IMR-90 (cell line): ENCODE measurements around the gene AZIN2. TPM values are rescaled to one million over a fixed set of nuclear protein-coding genes. Genes with fewer than 3 reads are reported as not detected.

Experiments used
- ATAC-seq: fragments of 200-7000 bp; cut with Tn5 transposase; 2 replicates; pipeline ENCODE4 v1.9.1; 2020; ENCODE audit warnings: low read depth, mild to moderate bottlenecking, moderate library complexity
- BruUV-seq: library from RNA; stranded (reverse); fragments of 400-500 nt; replicated peaks from 2 replicates; lab custom pipeline; 2021; lab: Mats Ljungman, UMichigan
- CTCF ChIA-PET: fragments of 300-600 bp; formaldehyde crosslinking; extraction: SDS; loops from one replicate; lab custom pipeline; 2021; ENCODE audit warnings: antibody characterized with exemption; lab: Yijun Ruan, JAX
- POLR2A ChIA-PET: fragments of 300-600 bp; sonication (Branson Sonifier 250); formaldehyde crosslinking; loops from one replicate; lab custom pipeline; 2022; ENCODE audit warnings: antibody characterized with exemption; ENCODE audit not compliant: unreplicated experiment; lab: Charles Lee
- DNase-seq: peaks from one replicate; pipeline ENCODE4 v3.0.0; 2013
- H2AFZ ChIP-seq: replicated peaks from 2 replicates; pipeline ENCODE3; 2013; ENCODE audit warnings: low read length, mild to moderate bottlenecking; ENCODE audit not compliant: poor library complexity
- H2AK5ac ChIP-seq: 2 replicates; pipeline ENCODE4 v1.6.1; 2013; ENCODE audit warnings: low read depth, low read length, inconsistent platforms
- H2AK9ac ChIP-seq: replicated peaks from 2 replicates; pipeline ENCODE3; 2013; ENCODE audit warnings: mild to moderate bottlenecking, low read depth, low read length, moderate library complexity; ENCODE audit not compliant: poor library complexity
- H2BK120ac ChIP-seq: 2 replicates; pipeline ENCODE4 v1.6.1; 2013; ENCODE audit warnings: low read depth, low read length, inconsistent platforms
- H2BK15ac ChIP-seq: 3 replicates; pipeline ENCODE4 v1.6.1; 2013; ENCODE audit warnings: low read depth, low read length, inconsistent platforms
- H2BK20ac ChIP-seq: 2 replicates; pipeline ENCODE4 v1.6.1; 2013; ENCODE audit warnings: low read depth, mild to moderate bottlenecking, inconsistent platforms, low read length, moderate library complexity
- H2BK5ac ChIP-seq: 2 replicates; pipeline ENCODE4 v1.6.1; 2013; ENCODE audit warnings: mild to moderate bottlenecking, low read depth, low read length, inconsistent platforms; ENCODE audit not compliant: poor library complexity, severe bottlenecking
- H3K14ac ChIP-seq: replicated peaks from 2 replicates; pipeline ENCODE4 v1.6.1; 2013; ENCODE audit warnings: low read depth, low read length, inconsistent platforms
- H3K18ac ChIP-seq: 2 replicates; pipeline ENCODE4 v1.6.1; 2013; ENCODE audit warnings: low read depth, low read length, control low read depth
- H3K23ac ChIP-seq: 2 replicates; pipeline ENCODE4 v1.6.1; 2013; ENCODE audit warnings: low read depth, low read length, inconsistent platforms
- H3K27ac ChIP-seq: 2 replicates; pipeline ENCODE4 v1.5.1; 2013; ENCODE audit warnings: mild to moderate bottlenecking, control low read depth, low read length; ENCODE audit not compliant: insufficient read depth
- H3K27me3 ChIP-seq: 2 replicates; pipeline ENCODE4 v1.6.1; 2013; ENCODE audit warnings: low read length; ENCODE audit not compliant: control insufficient read depth, insufficient read depth
- H3K36me3 ChIP-seq: 2 replicates; pipeline ENCODE4 v1.6.1; 2013; ENCODE audit warnings: low read length, mixed read lengths; ENCODE audit not compliant: control insufficient read depth, insufficient read depth
- H3K4ac ChIP-seq: 2 replicates; pipeline ENCODE4 v1.6.1; 2013; ENCODE audit warnings: low read depth, low read length, inconsistent platforms
- H3K4me1 ChIP-seq: 2 replicates; pipeline ENCODE4 v1.6.1; 2013; ENCODE audit warnings: low read length, mixed read lengths; ENCODE audit not compliant: control insufficient read depth, insufficient read depth
- H3K4me2 ChIP-seq: 2 replicates; pipeline ENCODE4 v1.6.1; 2013; ENCODE audit warnings: low read depth, mild to moderate bottlenecking, control low read depth, low read length, moderate library complexity
- H3K4me3 ChIP-seq: 2 replicates; pipeline ENCODE4 v1.5.1; 2013; ENCODE audit warnings: low read depth, mild to moderate bottlenecking, control low read depth, low read length, moderate library complexity; ENCODE audit not compliant: insufficient read depth
- H3K56ac ChIP-seq: 2 replicates; pipeline ENCODE4 v1.6.1; 2013; ENCODE audit warnings: low read length, inconsistent platforms; ENCODE audit not compliant: insufficient read depth; ENCODE audit errors: extremely low read depth
- H3K79me1 ChIP-seq, 2 experiments: 2 replicates each; pipeline ENCODE4 v1.6.1; 2013; ENCODE audit warnings: low read length in 2 of 2, inconsistent platforms in 1 of 2, low read depth in 1 of 2
- H3K9ac ChIP-seq: 2 replicates; pipeline ENCODE4 v1.6.1; 2013; ENCODE audit warnings: low read depth, low read length, control low read depth
- H3K9me1 ChIP-seq: 2 replicates; pipeline ENCODE4 v1.6.1; 2013; ENCODE audit warnings: low read length, inconsistent platforms; ENCODE audit not compliant: insufficient read depth
- H3K9me3 ChIP-seq: 2 replicates; pipeline ENCODE4 v1.6.1; 2013; ENCODE audit warnings: low read length; ENCODE audit not compliant: control insufficient read depth, insufficient read depth
- H4K20me1 ChIP-seq: 2 replicates; pipeline ENCODE4 v1.6.1; 2013; ENCODE audit warnings: low read length, inconsistent platforms; ENCODE audit not compliant: insufficient read depth
- H4K5ac ChIP-seq: 2 replicates; pipeline ENCODE4 v1.6.1; 2013; ENCODE audit warnings: mild to moderate bottlenecking, low read depth, low read length, control low read depth
- H4K8ac ChIP-seq, 2 experiments: 2 replicates each; pipeline ENCODE4 v1.6.1; 2013; ENCODE audit warnings: low read depth in 2 of 2, low read length in 2 of 2, control low read depth in 1 of 2, inconsistent platforms in 1 of 2
- H4K91ac ChIP-seq: 2 replicates; pipeline ENCODE4 v1.6.1; 2013; ENCODE audit warnings: low read depth, low read length, inconsistent platforms; ENCODE audit not compliant: insufficient read depth
- BHLHE40 ChIP-seq: fragments of 150-350 bp; IDR thresholded peaks from 2 replicates; pipeline ENCODE4 v1.6.1; 2016; ENCODE audit warnings: mild to moderate bottlenecking, low read depth, low read length
- CEBPB ChIP-seq: IDR thresholded peaks from 2 replicates; pipeline ENCODE4 v1.6.1; 2012; ENCODE audit warnings: low read depth, low read length, improper control_type of control experiment
- CHD1 ChIP-seq: IDR thresholded peaks from 2 replicates; pipeline ENCODE4 v1.6.1; 2012; ENCODE audit warnings: low read depth, low read length, improper control_type of control experiment
- MAZ ChIP-seq: IDR thresholded peaks from 2 replicates; pipeline ENCODE4 v1.6.1; 2012; ENCODE audit warnings: low read depth, mild to moderate bottlenecking, low read length, improper control_type of control experiment, moderate library complexity, borderline replicate concordance
- NFE2L2 ChIP-seq: fragments of 150-350 bp; IDR thresholded peaks from 2 replicates; pipeline ENCODE4 v1.6.1; 2016; ENCODE audit warnings: low read depth, mild to moderate bottlenecking, low read length
- SMC3 ChIP-seq: fragments of 150-350 bp; IDR thresholded peaks from 2 replicates; pipeline ENCODE4 v1.6.1; 2016; ENCODE audit warnings: low read depth, mild to moderate bottlenecking, antibody characterized with exemption, low read length, moderate library complexity
- WGBS, 2 experiments: methylation state at CpG; one replicate each; pipeline versions ENCODE4 v1.1.5 to v1.1.7; 2013; ENCODE audit warnings: missing lambda C conversion rate in 2 of 2; ENCODE audit not compliant: insufficient read length in 1 of 2; ENCODE audit errors: extremely low coverage in 2 of 2; 5-methylcytosine and 5-hydroxymethylcytosine counted together
- dilution Hi-C: fragments of 300-500 bp; cut with HindIII; formaldehyde crosslinking; loops from one replicate; pipeline ENCODE4 v1.14.3; 2018; ENCODE audit warnings: low sequenced_read_pairs; ENCODE audit not compliant: unreplicated experiment
- in situ Hi-C: fragments of 300-500 bp; cut with MboI; formaldehyde crosslinking; loops from 3 replicates; pipeline ENCODE4 v1.14.3; 2019; ENCODE audit warnings: low sequenced_read_pairs, inconsistent platforms, mixed read lengths
- intact Hi-C: fragments of 100-400 bp; cut with micrococcal nuclease; formaldehyde crosslinking; loops from 2 replicates; pipeline ENCODE4 v1.10.0; 2022
- polyA plus RNA-seq, 3 experiments: library from polyadenylated mRNA; depleted of rRNA; stranded (reverse); fragments of >200 nt; gene quantifications; 2 replicates each; pipeline ENCODE4 v1.2.3, GENCODE V29; 2012; ENCODE audit warnings: low replicate concordance in 1 of 3
- total RNA-seq: library from RNA; depleted of rRNA; stranded (reverse); fragments of >200 nt; gene quantifications from 2 replicates; pipeline ENCODE4 v1.2.3, GENCODE V29; 2012

Gene AZIN2
- total and polyA plus RNA-seq, 2 of the 4 experiments (the other 2 are of a cell fraction) = 4.7 to 8.9 TPM

GRCh38 chr1:33056426-33056825, 24.5 kb upstream of the AZIN2 start:
- H2AK5ac ChIP-seq = no peak overlapping the region
- H3K23ac ChIP-seq = no peak overlapping the region
- H3K56ac ChIP-seq = no peak overlapping the region
- H3K79me1 ChIP-seq = no peaks in the 10 kb centered on the region
- no peak overlapping the region for H3K27ac ChIP-seq
- H4K8ac ChIP-seq = no peak overlapping the region
- DNase-seq (no peak), ATAC-seq (no peak)
- H2AK9ac ChIP-seq = no peak overlapping the region
- H3K4me2 ChIP-seq = no peak overlapping the region
- no peak overlapping the region for H2BK20ac ChIP-seq
- CTCF ChIA-PET = interaction anchor here (0.6 to 0.8 kb wide), 2 partner anchors 15 to 22 kb away, joined by 3 to 4 read pairs; no protein-coding TSS in a partner anchor
- H2BK5ac ChIP-seq = no peak overlapping the region
- no peak overlapping the region for H3K18ac ChIP-seq
- in situ Hi-C loops (loop anchor here (10.0 kb wide), 1 partner anchor 122 kb away; no protein-coding TSS in a partner anchor), intact Hi-C loops (loop anchor here (5.0 kb wide), 1 partner anchor 54 kb away; no protein-coding TSS in a partner anchor), dilution Hi-C loops (no loop called here)
- no peak overlapping the region for H4K5ac ChIP-seq
- H2BK15ac ChIP-seq = no peak overlapping the region
- WGBS, 2 experiments = 80% methylated on average over 1 of the region's 3 CpGs; no CpG with 5 or more reads in 1 of the 2 experiments
- 0 out of 2 replicates have a peak, but pooled peaks cover 1% of the 10 kb centered on the region for H3K4me1 ChIP-seq
- no peaks in the 10 kb centered on the region for H3K9me1 ChIP-seq
- BruUV-seq = no TSS peak
- no peak overlapping the region for H2AFZ ChIP-seq
- no peak for TF ChIP-seq SMC3
- TF ChIP-seq MAZ = no peak
- TF ChIP-seq CEBPB = no peak
- no peak for TF ChIP-seq BHLHE40
- TF ChIP-seq CHD1 = no peak
- no peak for TF ChIP-seq NFE2L2
- H2BK120ac ChIP-seq = no peak overlapping the region
- H4K91ac ChIP-seq = no peak overlapping the region
- no peaks in the 10 kb centered on the region for H3K36me3 ChIP-seq
- POLR2A ChIA-PET = no interaction called here
- no peaks in the 10 kb centered on the region for H3K9me3 ChIP-seq
- H4K20me1 ChIP-seq = no peaks in the 10 kb centered on the region
- no peaks in the 10 kb centered on the region for H3K27me3 ChIP-seq
- H3K4ac ChIP-seq = no peak overlapping the region
- H3K14ac ChIP-seq = no peak overlapping the region
- no peak overlapping the region for H3K4me3 ChIP-seq
- no peak overlapping the region for H3K9ac ChIP-seq
